Chondrocyte (in vitro differentiated cells): ENCODE measurements around the gene SUN5. TPM values are rescaled to one million over a fixed set of nuclear protein-coding genes. Genes with fewer than 3 reads are reported as not detected.
A peak's percentile ranks its signal among the peaks of the same experiment; 100 is the strongest.

Experiments used
- DNase-seq: peaks from one replicate; pipeline ENCODE4 v3.0.0; 2021; ENCODE audit warnings: mixed read lengths, low spot score
- H3K27ac Mint-ChIP-seq: one replicate; pipeline ENCODE4 v1.8.0; 2021; ENCODE audit warnings: mild to moderate bottlenecking, moderate library complexity, mixed read lengths; ENCODE audit not compliant: unreplicated experiment
- H3K27me3 Mint-ChIP-seq: 2 replicates; pipeline ENCODE4 v1.8.0; 2021; ENCODE audit warnings: low read depth, mixed read lengths
- H3K36me3 Mint-ChIP-seq: 2 replicates; pipeline ENCODE4 v1.8.0; 2021; ENCODE audit warnings: low read depth, mixed read lengths
- H3K4me1 Mint-ChIP-seq: 2 replicates; pipeline ENCODE4 v1.8.0; 2021; ENCODE audit warnings: low read depth, mild to moderate bottlenecking, mixed read lengths
- H3K4me3 Mint-ChIP-seq: one replicate; pipeline ENCODE4 v1.8.0; 2021; ENCODE audit warnings: mild to moderate bottlenecking, moderate library complexity, mixed read lengths; ENCODE audit not compliant: unreplicated experiment
- H3K9me3 Mint-ChIP-seq: 2 replicates; pipeline ENCODE4 v1.8.0; 2021; ENCODE audit warnings: low read depth, mixed read lengths
- total RNA-seq: library from RNA; stranded (reverse); gene quantifications from 3 replicates; pipeline ENCODE4 v1.2.1, GENCODE V29; 2021
- TF ChIP-seq, protein P1 (sequence below): fragments of 200-600 bp; sonication (generic); IDR thresholded peaks from 2 replicates; pipeline ENCODE4 v1.5.0; 2021; ENCODE audit warnings: antibody characterized with exemption, mild to moderate bottlenecking, moderate library complexity

Gene SUN5
- total RNA-seq, 1 donor from 2014 or later, result not detected

DNA sequence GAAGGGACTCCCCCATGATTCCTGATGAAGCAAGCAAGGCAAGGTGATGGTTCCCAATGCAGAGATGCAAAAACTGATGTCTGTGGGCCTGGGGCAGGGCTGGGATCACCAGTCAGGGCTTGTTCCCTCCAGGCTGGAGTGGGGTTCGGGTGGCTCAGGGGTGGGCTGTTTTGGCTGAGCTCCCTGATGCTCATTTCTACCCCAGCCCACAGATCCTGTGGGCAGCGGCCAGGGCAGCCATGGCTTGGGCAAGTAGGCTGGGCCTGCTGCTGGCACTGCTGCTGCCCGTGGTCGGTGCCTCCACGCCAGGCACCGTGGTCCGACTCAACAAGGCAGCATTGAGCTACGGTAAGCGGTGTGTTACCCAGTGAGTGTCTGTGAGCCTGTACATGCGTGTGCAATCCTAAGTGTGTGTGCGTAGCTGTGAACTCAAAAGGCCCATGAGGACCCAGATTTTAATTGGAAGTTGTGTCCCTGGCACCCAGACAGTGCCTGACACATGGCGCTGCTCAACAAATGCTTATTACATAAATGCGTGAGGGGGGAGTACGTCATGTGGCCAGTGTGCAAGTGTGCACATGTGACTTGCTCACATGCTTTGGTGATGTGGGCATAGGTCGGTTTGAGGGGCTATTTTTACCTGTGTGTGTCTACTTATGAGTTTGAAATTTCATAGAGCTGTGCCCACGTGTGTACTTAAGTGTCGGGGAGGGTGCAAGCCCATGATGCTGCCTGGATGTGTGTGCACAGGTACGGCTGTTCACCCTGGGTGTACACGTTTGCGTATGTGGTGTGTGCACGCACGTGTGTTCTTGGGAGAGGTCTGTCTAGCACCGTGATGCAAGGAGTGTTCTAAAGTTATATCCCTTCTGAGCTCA lies 4.3 kb upstream of the SUN5 start:
- Mint-ChIP-seq H3K4me3 (no peak overlapping the region), H3K27ac (no peak overlapping the region), H3K4me1 (peaks cover 3% of the 10 kb centered on the region), H3K27me3 (peaks cover 43% of the 10 kb centered on the region), H3K36me3 (no peaks in the 10 kb centered on the region), H3K9me3 (peaks cover 5% of the 10 kb centered on the region)
- TF ChIP-seq, protein P1, sequence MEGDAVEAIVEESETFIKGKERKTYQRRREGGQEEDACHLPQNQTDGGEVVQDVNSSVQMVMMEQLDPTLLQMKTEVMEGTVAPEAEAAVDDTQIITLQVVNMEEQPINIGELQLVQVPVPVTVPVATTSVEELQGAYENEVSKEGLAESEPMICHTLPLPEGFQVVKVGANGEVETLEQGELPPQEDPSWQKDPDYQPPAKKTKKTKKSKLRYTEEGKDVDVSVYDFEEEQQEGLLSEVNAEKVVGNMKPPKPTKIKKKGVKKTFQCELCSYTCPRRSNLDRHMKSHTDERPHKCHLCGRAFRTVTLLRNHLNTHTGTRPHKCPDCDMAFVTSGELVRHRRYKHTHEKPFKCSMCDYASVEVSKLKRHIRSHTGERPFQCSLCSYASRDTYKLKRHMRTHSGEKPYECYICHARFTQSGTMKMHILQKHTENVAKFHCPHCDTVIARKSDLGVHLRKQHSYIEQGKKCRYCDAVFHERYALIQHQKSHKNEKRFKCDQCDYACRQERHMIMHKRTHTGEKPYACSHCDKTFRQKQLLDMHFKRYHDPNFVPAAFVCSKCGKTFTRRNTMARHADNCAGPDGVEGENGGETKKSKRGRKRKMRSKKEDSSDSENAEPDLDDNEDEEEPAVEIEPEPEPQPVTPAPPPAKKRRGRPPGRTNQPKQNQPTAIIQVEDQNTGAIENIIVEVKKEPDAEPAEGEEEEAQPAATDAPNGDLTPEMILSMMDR, result no peak
- peak; percentile 59 for DNase-seq

DNA sequence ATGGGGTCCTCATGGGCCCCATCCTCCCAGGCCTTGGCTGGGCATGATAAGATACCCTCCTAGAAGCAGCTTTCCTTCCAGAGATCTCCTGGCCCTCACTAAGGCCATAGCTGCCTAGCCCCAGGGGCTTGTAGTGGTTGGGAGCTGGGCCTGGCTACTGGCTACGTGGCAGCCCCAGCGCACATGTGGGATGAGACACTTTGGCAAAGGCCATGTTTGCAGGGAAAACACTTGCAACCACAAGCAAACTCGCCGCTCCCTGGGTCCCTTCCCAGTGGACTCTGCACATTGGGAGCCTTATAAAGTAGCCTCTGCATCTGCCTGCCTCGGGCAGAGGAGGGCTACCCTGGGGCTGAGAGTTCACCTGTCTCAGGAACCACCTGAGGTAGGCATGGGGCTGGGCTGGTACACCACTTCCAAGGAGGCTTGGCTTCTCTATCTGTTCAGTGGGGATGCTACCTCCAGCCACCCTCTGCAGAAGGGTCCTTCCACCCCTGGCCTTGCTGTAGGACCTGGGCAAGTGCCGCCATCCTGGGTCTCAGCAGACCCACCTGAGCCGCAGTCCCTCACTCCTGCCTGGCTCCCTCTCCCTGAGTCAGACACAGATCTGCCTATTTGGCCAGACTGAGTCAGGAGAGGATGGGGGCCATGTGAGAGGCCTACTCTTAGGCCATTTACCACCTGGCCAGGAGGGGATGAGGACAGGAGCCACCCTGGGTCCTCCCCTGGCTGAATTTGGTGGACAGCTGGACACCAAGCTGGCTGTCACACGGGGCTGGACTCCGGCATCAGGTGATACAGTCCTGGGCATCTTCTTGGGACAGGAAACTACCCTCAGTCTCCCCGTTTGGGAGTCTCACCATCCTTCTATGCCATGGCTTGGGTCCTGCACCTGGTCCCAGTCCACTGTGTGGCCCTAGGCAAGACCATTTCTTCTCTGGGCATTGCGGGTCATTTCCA lies 3.4 kb upstream of the SUN5 start, which contains the start of gene BPIFB2:
BPIFB2 (plus strand) TSS at position 329 of the 960 bp plus-strand sequence. CDS start 871 bp downstream, outside the sequence.
- DNase-seq, result no peak
- Mint-ChIP-seq H3K27ac (no peak within 1 kb of the TSS), H3K36me3 (no peaks in the 10 kb centered on the region), H3K27me3 (peaks cover 38% of the 10 kb centered on the region), H3K9me3 (peaks cover 5% of the 10 kb centered on the region), H3K4me3 (no peak within 1 kb of the TSS), H3K4me1 (peaks cover 3% of the 10 kb centered on the region)
- TF ChIP-seq, protein P1, result no peak

DNA sequence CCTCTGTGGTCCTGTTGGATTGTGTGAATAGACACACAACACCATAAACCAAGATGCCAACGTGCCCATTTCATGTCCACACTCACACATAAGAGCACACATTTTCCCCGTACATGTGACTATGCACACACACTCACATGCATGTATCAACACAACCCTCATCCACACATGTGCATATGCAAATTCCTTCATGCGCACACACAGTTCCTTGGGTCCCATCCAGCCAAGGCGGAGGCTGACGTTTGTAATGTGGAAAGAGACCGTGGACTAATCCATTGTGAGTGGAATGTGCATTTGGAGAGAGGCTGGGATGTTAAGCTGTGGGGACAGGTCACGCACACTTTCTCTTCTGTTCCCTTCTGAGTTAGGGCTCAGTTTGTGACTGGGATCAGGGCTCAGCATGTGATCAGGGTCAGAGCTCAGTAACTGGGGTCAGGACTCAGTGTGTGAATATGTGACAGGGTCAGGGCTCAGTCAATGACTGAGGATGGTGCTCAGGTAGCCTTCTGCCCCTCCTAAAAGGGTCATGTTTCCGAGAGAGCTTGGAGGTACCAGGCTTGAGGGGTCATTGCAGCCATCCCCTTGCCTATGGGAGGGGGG lies 2.6 kb upstream of the SUN5 start:
- Mint-ChIP-seq H3K4me1 (peaks cover 3% of the 10 kb centered on the region), H3K36me3 (no peaks in the 10 kb centered on the region), H3K4me3 (no peak overlapping the region), H3K27me3 (peaks cover 33% of the 10 kb centered on the region), H3K9me3 (peaks cover 5% of the 10 kb centered on the region), H3K27ac (no peak overlapping the region)
- TF ChIP-seq, protein P1, result no peak
- peak; percentile 25 for DNase-seq

DNA sequence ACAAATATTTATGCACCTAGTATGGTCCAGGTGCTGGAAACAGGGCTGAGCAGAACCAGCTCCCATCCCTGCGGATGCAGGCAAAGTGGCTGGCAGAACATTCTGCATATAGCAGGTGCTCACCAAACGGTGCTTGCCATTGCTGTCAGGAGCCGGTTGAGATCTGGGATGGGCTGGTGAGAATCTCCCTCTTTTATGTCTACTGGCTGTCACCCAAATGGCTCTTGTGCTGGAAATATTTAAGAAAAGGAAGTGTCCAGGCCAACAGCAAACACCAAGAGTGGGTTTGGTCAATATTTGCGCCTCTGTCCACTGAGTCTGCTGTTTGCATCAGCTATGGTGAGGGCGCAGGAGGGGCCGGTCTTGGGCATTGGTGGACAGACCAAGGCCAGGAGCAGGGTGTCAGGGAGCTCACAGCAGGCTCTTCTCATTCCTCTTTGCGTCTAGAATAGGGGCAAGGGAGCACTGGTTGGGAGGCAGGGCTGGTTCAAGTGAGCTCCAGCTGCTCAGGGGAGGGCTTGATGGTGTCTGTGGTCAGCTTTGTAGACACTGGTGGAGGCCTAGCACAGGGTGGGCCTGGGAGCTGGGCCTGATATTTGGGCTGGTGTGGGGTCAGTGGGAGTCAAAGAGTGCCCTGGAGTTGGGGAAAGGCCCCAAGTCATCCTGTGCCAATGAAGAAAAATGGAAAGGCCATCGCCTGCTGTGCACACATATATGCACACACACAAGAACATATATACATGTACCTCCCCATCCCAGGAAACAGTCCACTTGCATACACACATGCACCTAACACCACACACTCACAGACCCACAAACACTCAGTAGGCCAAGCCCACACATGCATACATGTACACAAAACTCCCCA lies 1.9 kb upstream of the SUN5 start:
- DNase-seq, result no peak
- H3K36me3 Mint-ChIP-seq, result no peaks in the 10 kb centered on the region
- no peak overlapping the region for H3K4me3 Mint-ChIP-seq
- H3K27me3 Mint-ChIP-seq, result peaks cover 29% of the 10 kb centered on the region
- TF ChIP-seq, protein P1, result no peak
- peaks cover 3% of the 10 kb centered on the region for H3K4me1 Mint-ChIP-seq
- H3K9me3 Mint-ChIP-seq, result peaks cover 5% of the 10 kb centered on the region
- no peak overlapping the region for H3K27ac Mint-ChIP-seq
